Activated T-helper 17 cell treated with anti-CD3 and anti-CD28 coated beads, Interleukin-2, amount 50 U/mL, for 72 hours (primary cell): ENCODE measurements around the gene SLC22A6. TPM values are rescaled to one million over a fixed set of nuclear protein-coding genes. Genes with fewer than 3 reads are reported as not detected.

ENCODE experiments used
- ATAC-seq: fragments of 150-1000 bp; cut with Tn5 transposase; replicated peaks from 2 replicates; pipeline ENCODE4 v1.10.0; 2021; ENCODE audit warnings: mild to moderate bottlenecking, moderate library complexity
- H3K27ac Mint-ChIP-seq: one replicate; pipeline ENCODE4 v1.8.0; 2022; ENCODE audit warnings: mixed read lengths
- H3K27me3 Mint-ChIP-seq: one replicate; pipeline ENCODE4 v1.8.0; 2022; ENCODE audit warnings: mixed read lengths
- H3K36me3 Mint-ChIP-seq: one replicate; pipeline ENCODE4 v1.8.0; 2022; ENCODE audit warnings: low read depth, mild to moderate bottlenecking, mixed read lengths
- H3K4me1 Mint-ChIP-seq: one replicate; pipeline ENCODE4 v1.8.0; 2022; ENCODE audit warnings: mixed read lengths
- H3K4me3 Mint-ChIP-seq: one replicate; pipeline ENCODE4 v1.8.0; 2022; ENCODE audit warnings: mild to moderate bottlenecking, mixed read lengths
- H3K9me3 Mint-ChIP-seq: one replicate; pipeline ENCODE4 v1.8.0; 2022; ENCODE audit warnings: mixed read lengths
- total RNA-seq, 2 donors: library from RNA; stranded (reverse); gene quantifications; one replicate each; pipeline ENCODE4 v1.2.3, GENCODE V29; 2022

The SLC22A6 gene
- total RNA-seq, 2 donors from 2014 or later, result not detected

- no peak for ATAC-seq
- H3K36me3 Mint-ChIP-seq, result no peaks in the 10 kb centered on the region
- no peak overlapping the region for H3K4me3 Mint-ChIP-seq
- H3K27ac Mint-ChIP-seq, result no peak overlapping the region
- H3K4me1 Mint-ChIP-seq, result no peaks in the 10 kb centered on the region
- H3K27me3 Mint-ChIP-seq, result peaks cover 40% of the 10 kb centered on the region
- no peaks in the 10 kb centered on the region for H3K9me3 Mint-ChIP-seq
Measured at GRCh38 chr11:62931499-62932278, 53.1 kb downstream of the SLC22A6 start.

- Mint-ChIP-seq H3K27me3 (peaks cover 44% of the 10 kb centered on the region), H3K36me3 (no peaks in the 10 kb centered on the region), H3K27ac (no peak overlapping the region), H3K4me1 (peaks cover under 1% of the 10 kb centered on the region), H3K9me3 (no peaks in the 10 kb centered on the region), H3K4me3 (no peak overlapping the region)
- ATAC-seq, result no peak
Measured at GRCh38 chr11:62930666-62931065, 54.1 kb downstream of the SLC22A6 start.

DNA sequence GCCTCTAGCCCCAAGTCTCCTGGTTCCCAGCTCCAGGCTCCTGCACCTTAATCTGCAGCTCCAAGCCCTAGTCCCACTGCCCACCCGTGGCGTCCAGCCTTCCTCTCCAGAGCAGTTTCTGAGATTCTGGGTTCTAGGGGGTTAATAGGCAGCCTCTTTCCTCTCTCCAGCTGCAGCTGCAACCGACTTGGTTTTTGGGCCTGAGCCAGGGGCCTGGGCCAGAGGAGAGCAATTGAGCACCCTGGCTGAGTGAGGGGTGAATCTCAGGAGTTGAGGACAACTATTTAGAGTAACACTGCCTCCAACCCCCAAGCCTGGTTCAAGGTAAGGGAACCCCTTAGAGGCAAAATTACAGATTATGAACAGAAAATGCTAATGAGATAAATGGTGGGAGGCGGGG lies 54.6 kb downstream of the SLC22A6 start:
- H3K4me3 Mint-ChIP-seq, result no peak overlapping the region
- peaks cover 49% of the 10 kb centered on the region for H3K27me3 Mint-ChIP-seq
- ATAC-seq, result no peak
- H3K4me1 Mint-ChIP-seq, result peaks cover 6% of the 10 kb centered on the region
- no peaks in the 10 kb centered on the region for H3K9me3 Mint-ChIP-seq
- no peaks in the 10 kb centered on the region for H3K36me3 Mint-ChIP-seq
- H3K27ac Mint-ChIP-seq, result no peak overlapping the region

DNA sequence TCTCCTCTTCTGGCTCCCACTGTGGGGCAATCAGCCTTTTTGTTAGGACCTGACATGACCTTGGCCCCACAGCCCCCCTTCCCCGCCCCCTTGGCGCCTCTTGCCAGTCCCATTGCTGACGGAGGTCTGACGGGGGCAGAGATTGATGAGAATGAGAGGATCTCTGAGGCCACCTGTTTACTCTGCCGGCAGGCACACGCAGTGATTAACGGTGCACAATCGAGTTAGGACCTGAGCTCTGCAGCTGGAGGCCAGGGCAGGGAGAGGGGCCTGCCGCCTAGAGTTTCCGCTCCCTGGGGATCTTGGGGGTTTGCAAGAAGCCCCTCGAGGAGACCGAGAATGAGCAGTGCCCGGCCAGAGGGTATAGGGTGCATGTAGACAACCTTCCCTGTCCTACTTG lies 56.8 kb downstream of the SLC22A6 start:
- H3K4me3 Mint-ChIP-seq, result no peak overlapping the region
- H3K36me3 Mint-ChIP-seq, result no peaks in the 10 kb centered on the region
- no peak for ATAC-seq
- H3K4me1 Mint-ChIP-seq, result peaks cover 6% of the 10 kb centered on the region
- H3K27ac Mint-ChIP-seq, result no peak overlapping the region
- H3K9me3 Mint-ChIP-seq, result no peaks in the 10 kb centered on the region
- peaks cover 58% of the 10 kb centered on the region for H3K27me3 Mint-ChIP-seq

- no peaks in the 10 kb centered on the region for H3K9me3 Mint-ChIP-seq
- peaks cover 11% of the 10 kb centered on the region for H3K4me1 Mint-ChIP-seq
- no peak overlapping the region for H3K27ac Mint-ChIP-seq
- H3K4me3 Mint-ChIP-seq, result peak overlapping the region; percentile 69
- peaks cover 64% of the 10 kb centered on the region for H3K27me3 Mint-ChIP-seq
- no peaks in the 10 kb centered on the region for H3K36me3 Mint-ChIP-seq
- no peak for ATAC-seq
Measured at GRCh38 chr11:62926680-62927455, 57.9 kb downstream of the SLC22A6 start.

Other genes with a start within 250 kb of the SLC22A6 start
- gene ZBTB3, start 230.8 kb downstream of the SLC22A6 start, total RNA-seq, result 10 to 100 TPM; 12.8 to 13.9 TPM
- 100 to 1,000 TPM in 1 of 2 donors, 10 to 100 TPM in 1; 92.0 to 114 TPM for gene POLR2G, start 223.4 kb downstream of the SLC22A6 start, total RNA-seq
- gene TAF6L, start 213.6 kb downstream of the SLC22A6 start, total RNA-seq, result 10 to 100 TPM; 14.1 to 27.5 TPM
- 10 to 100 TPM; 18.6 to 20.9 TPM for gene TMEM179B, start 197.6 kb downstream of the SLC22A6 start, total RNA-seq
- 10 to 100 TPM in 1 of 2 donors, 1 to 10 TPM in 1; 6.2 to 16.2 TPM for gene TMEM223, start 193.0 kb downstream of the SLC22A6 start, total RNA-seq
- gene NXF1, start 179.5 kb downstream of the SLC22A6 start, total RNA-seq, result 100 to 1,000 TPM in 1 of 2 donors, 10 to 100 TPM in 1; 85.8 to 115 TPM
- 10 to 100 TPM; 23.4 to 32.0 TPM for gene STX5, start 152.9 kb downstream of the SLC22A6 start, total RNA-seq
- gene TEX54, start 152.1 kb downstream of the SLC22A6 start, total RNA-seq, result under 1 TPM; 0.82 TPM
- 100 to 1,000 TPM in 1 of 2 donors, 10 to 100 TPM in 1; 70.3 to 104 TPM for gene WDR74, start 145.4 kb downstream of the SLC22A6 start, total RNA-seq
- gene SLC3A2, start 104.1 kb downstream of the SLC22A6 start, total RNA-seq, result 100 to 1,000 TPM; 176 to 287 TPM
- gene CHRM1, start 63.6 kb downstream of the SLC22A6 start, total RNA-seq, result not detected
- gene SLC22A8, start 30.9 kb upstream of the SLC22A6 start, total RNA-seq, result not detected
- not detected for gene SLC22A24, start 159.3 kb upstream of the SLC22A6 start, total RNA-seq